ENCODE measurements around the gene CDKN1B. TPM values are rescaled to one million over a fixed set of nuclear protein-coding genes. Genes with fewer than 3 reads are reported as not detected.

CDKN1B gene
- total and polyA plus RNA-seq, 12 donors: 20.8 to 56.2 (median 37.6) TPM

GRCh38 chr12:12671850-12672660 lies 45.1 kb upstream of the CDKN1B start:
- intact Hi-C loops (cut with DNase I): no loop called here
- H3K9me3 ChIP-seq: no peaks in the 10 kb centered on the region
- H3K4me1 ChIP-seq: no peaks in the 10 kb centered on the region
- H3K27ac ChIP-seq: no peak overlapping the region
- ATAC-seq (no peak), DNase-seq (no peak)
- H3K4me3 ChIP-seq: no peak overlapping the region
- H3K27me3 ChIP-seq: no peaks in the 10 kb centered on the region
- no peak for TF ChIP-seq CTCF (IDR thresholded peaks at IDR 0.05)
- no peaks in the 10 kb centered on the region for H3K36me3 ChIP-seq
- 73 to 78% methylated on average over 8 of the region's 8 CpGs for WGBS, 2 donors

DNA sequence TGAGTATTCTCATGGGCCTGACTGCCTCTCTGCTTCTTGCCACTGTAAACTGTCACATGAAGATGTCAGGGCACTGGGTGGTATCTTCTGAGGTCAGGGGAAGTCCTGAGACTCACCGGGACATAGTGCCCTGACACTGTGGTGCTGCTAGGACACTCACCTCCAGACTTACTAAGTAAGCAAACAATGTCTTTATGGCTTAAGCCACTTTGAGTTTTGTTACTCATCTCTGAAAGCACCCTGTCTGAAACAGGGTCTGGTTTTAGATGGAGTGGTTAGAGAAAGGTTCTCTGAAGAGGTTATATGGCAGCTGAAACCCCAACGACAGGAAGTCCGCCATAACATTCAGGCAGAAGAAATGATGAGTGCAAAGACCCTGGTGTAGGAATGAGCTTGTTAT lies 43.9 kb upstream of the CDKN1B start:
- Histone ChIP-seq H3K4me3 (no peak overlapping the region), H3K9me3 (no peaks in the 10 kb centered on the region), H3K4me1 (no peaks in the 10 kb centered on the region), H3K27ac (no peak overlapping the region), H3K27me3 (no peaks in the 10 kb centered on the region), H3K36me3 (no peaks in the 10 kb centered on the region)
- no peak for ATAC-seq
- WGBS, 2 donors: 87 to 88% methylated on average over 3 of the region's 3 CpGs
- intact Hi-C loops (cut with DNase I): no loop called here
- no peak for TF ChIP-seq CTCF (IDR thresholded peaks at IDR 0.05)
- no peak for DNase-seq

DNA sequence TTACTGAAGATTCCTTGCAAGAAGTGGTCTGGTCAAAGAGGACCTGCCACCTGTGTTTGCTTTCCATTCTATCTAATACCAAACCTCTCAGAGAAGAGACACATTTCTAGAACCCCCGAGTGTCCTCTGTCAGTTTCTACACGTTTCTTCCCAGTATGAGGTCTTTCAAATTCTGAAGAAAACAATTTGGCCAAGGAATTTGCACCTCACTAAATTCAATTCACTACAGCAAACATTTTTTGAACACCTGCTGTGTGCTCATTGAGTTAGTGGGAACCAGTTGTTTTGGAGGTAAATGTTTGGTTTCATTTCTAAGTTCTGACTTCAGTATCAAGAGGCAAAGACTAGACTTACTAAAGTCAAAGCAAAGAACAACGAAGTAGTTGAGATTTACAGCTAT lies 40.6 kb upstream of the CDKN1B start:
- H3K27me3 ChIP-seq: no peaks in the 10 kb centered on the region
- TF ChIP-seq CTCF (IDR thresholded peaks at IDR 0.05): no peak
- 35 to 46% methylated on average over 3 of the region's 3 CpGs for WGBS, 2 donors
- no peak overlapping the region for H3K4me3 ChIP-seq
- intact Hi-C loops (cut with DNase I): no loop called here
- H3K9me3 ChIP-seq: no peaks in the 10 kb centered on the region
- ATAC-seq: no peak
- H3K4me1 ChIP-seq: no peaks in the 10 kb centered on the region
- H3K27ac ChIP-seq: no peak overlapping the region
- DNase-seq: no peak
- H3K36me3 ChIP-seq: no peaks in the 10 kb centered on the region

DNA sequence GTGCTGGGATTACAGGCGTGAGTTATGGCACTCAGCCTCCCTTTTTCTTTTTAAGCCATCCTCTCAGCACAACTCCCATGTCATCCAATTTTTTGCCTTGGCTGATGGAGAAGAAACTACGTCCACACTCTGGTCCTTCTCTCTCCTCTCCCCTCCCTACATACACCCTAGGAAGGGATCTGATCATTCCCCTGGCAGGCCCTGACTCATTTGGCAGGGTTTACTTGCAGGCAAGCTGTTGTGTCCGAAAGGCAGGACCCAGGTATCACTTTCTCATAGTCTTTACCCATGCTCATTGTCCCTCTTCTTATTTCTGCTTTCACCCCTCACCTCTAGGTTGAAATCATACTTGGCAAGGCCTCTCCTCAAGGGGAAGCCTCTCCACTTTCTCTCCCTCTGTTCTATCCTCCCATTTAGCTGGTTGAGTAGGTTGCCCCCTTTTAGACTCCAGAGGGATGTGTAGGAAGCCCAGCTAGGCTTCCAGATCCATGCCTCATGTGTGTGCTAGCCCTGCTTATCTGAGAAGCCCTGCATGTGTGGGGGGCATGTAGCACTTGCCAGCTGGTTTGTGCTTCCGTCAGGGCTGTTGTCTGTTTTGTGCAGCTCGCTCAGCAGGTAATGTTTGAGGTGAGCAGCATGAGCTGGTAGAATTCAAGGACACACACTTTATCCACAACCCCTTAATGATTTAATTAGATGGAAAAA lies 36.0 kb upstream of the CDKN1B start:
- H3K4me1 ChIP-seq: peaks cover 0 to 7% (median 0%) of the 10 kb centered on the region in 9 donors
- TF ChIP-seq CTCF (IDR thresholded peaks at IDR 0.05): no peak
- 83 to 91% methylated on average over 5 of the region's 5 CpGs for whole genome bisulfite sequencing, 2 donors
- intact Hi-C loops (cut with DNase I): no loop called here
- H3K27ac ChIP-seq: no peak overlapping the region
- no peaks in the 10 kb centered on the region for H3K36me3 ChIP-seq
- ATAC-seq (no peak), DNase-seq (no peak)
- H3K9me3 ChIP-seq: no peaks in the 10 kb centered on the region
- no peak overlapping the region for H3K4me3 ChIP-seq
- H3K27me3 ChIP-seq: no peaks in the 10 kb centered on the region
